HUDEP-2 (cell line): ENCODE data around the gene SMARCC2.

Experiments
- DNase-seq, 76 experiments: peaks; one replicate each; lab custom pipeline; 2025; ENCODE audit not compliant: unreplicated experiment in 76 of 76; lab: John Stamatoyannopoulos, UW

Gene SMARCC2

GRCh38 chr12:56127485-56127887, 61.8 kb downstream of the SMARCC2 start:
- DNase-seq = no peak

- DNase-seq = peak in 30 of 76 experiments; percentile 7 to 78 (median 41)
Measured at GRCh38 chr12:56126732-56127239, 62.5 kb downstream of the SMARCC2 start.

GRCh38 chr12:56124133-56124532, 65.2 kb downstream of the SMARCC2 start:
- DNase-seq = no peak

GRCh38 chr12:56122637-56123036, 66.6 kb downstream of the SMARCC2 start:
- DNase-seq = no peak

GRCh38 chr12:56121204-56121870, 67.9 kb downstream of the SMARCC2 start:
- DNase-seq = no peak

- no peak for DNase-seq
Measured at GRCh38 chr12:56120158-56120846, 69.0 kb downstream of the SMARCC2 start.

GRCh38 chr12:56119361-56119796, 69.9 kb downstream of the SMARCC2 start:
- peak in 72 of 76 experiments; percentile 8 to 83 (median 52) for DNase-seq

- DNase-seq = peak in 2 of 76 experiments; percentile 42 to 44
Measured at GRCh38 chr12:56118688-56119357, 70.5 kb downstream of the SMARCC2 start.

GRCh38 chr12:56117778-56118687, 71.2 kb downstream of the SMARCC2 start, which contains the start of gene ZC3H10:
Gene ZC3H10 (plus strand): TSS chr12:56118266. CDS start chr12:56120563, 2,297 bp downstream.
- peak; percentile 33 to 99 (median 97) for DNase-seq

GRCh38 chr12:56117082-56117706, 72.1 kb downstream of the SMARCC2 start:
- DNase-seq = peak in 3 of 76 experiments; percentile 7 to 48 (median 18)

GRCh38 chr12:56116267-56117081, 72.8 kb downstream of the SMARCC2 start, which contains the start of gene RPL41:
Gene RPL41 (plus strand): TSS chr12:56116633.
- DNase-seq = peak in 74 of 76 experiments; percentile 21 to 92 (median 84)

GRCh38 chr12:56115329-56115728, 74.0 kb downstream of the SMARCC2 start:
- DNase-seq = no peak

GRCh38 chr12:56114084-56114483, 75.2 kb downstream of the SMARCC2 start:
- DNase-seq = no peak
